Hepatocyte (in vitro differentiated cells): Measurements from ENCODE around the gene PCGF1.
A peak's percentile ranks its signal among the peaks of the same experiment; 100 is the strongest.

Experiments used
- EZH2 ChIP-seq: fragments of 200-600 bp; sonication (generic); IDR thresholded peaks from 2 replicates; pipeline ENCODE4 v1.6.1; 2016; ENCODE audit warnings: antibody characterized with exemption, mild to moderate bottlenecking, borderline replicate concordance
- EZH2phosphoT487 ChIP-seq: fragments of 200-600 bp; sonication (generic); IDR thresholded peaks from one replicate; pipeline ENCODE4 v1.6.1; 2018; ENCODE audit warnings: antibody characterized with exemption, mild to moderate bottlenecking, low read depth, moderate library complexity; ENCODE audit not compliant: unreplicated experiment, severe bottlenecking
- TF ChIP-seq, protein P1 (sequence below): fragments of 200-600 bp; sonication (generic); IDR thresholded peaks from 2 replicates; pipeline ENCODE4 v1.5.1; 2016; ENCODE audit warnings: antibody characterized with exemption, mild to moderate bottlenecking; ENCODE audit not compliant: poor library complexity

DNA sequence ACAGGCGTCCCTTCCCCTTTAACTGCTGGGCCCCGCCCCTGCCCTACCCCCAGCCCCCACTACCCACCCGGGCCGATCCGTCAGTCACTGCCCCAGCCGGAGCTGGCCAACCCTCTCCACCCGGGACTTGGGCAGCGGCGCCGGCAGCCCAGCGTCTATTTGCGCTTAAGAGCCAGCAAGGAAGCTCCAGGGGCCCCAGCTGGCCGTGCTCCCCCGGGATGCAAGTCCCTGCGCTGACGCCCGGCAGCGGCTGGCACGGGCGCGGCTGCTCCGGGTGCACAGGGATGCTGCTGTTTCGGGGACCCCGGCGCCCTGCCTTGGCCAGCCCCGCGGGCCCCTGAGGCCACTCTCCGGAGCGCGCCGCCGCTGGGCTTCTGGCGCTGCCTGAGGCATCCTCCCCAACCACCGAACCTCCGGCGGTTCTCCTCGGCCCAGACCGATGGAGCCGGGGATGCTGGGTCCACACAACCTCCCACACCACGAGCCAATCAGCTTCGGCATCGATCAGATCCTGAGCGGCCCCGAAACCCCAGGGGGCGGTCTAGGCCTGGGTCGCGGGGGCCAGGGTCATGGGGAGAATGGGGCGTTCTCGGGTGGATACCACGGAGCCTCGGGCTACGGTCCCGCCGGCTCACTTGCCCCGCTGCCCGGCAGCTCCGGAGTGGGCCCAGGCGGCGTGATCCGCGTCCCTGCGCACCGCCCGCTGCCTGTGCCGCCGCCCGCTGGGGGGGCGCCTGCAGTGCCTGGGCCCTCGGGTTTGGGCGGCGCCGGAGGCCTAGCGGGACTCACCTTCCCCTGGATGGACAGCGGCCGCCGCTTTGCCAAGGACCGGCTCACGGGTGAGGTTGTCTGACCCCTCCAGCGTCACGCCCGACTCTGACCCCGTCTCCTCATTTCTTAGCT, 7.1 kb upstream of the PCGF1 start, which contains the start of gene TLX2:
- TF ChIP-seq, protein P1, sequence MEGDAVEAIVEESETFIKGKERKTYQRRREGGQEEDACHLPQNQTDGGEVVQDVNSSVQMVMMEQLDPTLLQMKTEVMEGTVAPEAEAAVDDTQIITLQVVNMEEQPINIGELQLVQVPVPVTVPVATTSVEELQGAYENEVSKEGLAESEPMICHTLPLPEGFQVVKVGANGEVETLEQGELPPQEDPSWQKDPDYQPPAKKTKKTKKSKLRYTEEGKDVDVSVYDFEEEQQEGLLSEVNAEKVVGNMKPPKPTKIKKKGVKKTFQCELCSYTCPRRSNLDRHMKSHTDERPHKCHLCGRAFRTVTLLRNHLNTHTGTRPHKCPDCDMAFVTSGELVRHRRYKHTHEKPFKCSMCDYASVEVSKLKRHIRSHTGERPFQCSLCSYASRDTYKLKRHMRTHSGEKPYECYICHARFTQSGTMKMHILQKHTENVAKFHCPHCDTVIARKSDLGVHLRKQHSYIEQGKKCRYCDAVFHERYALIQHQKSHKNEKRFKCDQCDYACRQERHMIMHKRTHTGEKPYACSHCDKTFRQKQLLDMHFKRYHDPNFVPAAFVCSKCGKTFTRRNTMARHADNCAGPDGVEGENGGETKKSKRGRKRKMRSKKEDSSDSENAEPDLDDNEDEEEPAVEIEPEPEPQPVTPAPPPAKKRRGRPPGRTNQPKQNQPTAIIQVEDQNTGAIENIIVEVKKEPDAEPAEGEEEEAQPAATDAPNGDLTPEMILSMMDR = no peak
- TF ChIP-seq EZH2phosphoT487 = peak; percentile 70
- peak; percentile 61 for TF ChIP-seq EZH2
